Fibroblast of lung (primary cell): ENCODE results near the gene CNNM1. TPM values are rescaled to one million over a fixed set of nuclear protein-coding genes. Genes with fewer than 3 reads are reported as not detected.

ENCODE experiments used
- DNase-seq, 2 donors: peaks; one replicate each; pipeline versions ENCODE4 v3.0.0 to v3.0.0-alpha.2; 2010; ENCODE audit warnings: low read depth in 2 of 2
- H2AFZ ChIP-seq: 2 replicates; pipeline ENCODE4 v1.5.1; 2012; ENCODE audit warnings: low read length, control low read depth, inconsistent platforms
- H3K27ac ChIP-seq: 2 replicates; pipeline ENCODE4 v1.5.1; 2011; ENCODE audit warnings: low read length, control low read depth; ENCODE audit not compliant: insufficient read depth
- H3K27me3 ChIP-seq: 2 replicates; pipeline ENCODE4 v1.5.1; 2011; ENCODE audit warnings: mild to moderate bottlenecking, low read length; ENCODE audit not compliant: control insufficient read depth, insufficient read depth
- H3K36me3 ChIP-seq: 2 replicates; pipeline ENCODE4 v1.5.1; 2011; ENCODE audit warnings: low read length; ENCODE audit not compliant: control insufficient read depth, insufficient read depth
- H3K4me1 ChIP-seq: 2 replicates; pipeline ENCODE4 v1.5.1; 2011; ENCODE audit warnings: low read length; ENCODE audit not compliant: control insufficient read depth, insufficient read depth; ENCODE audit errors: extremely low read depth
- H3K4me2 ChIP-seq: 2 replicates; pipeline ENCODE4 v1.5.1; 2011; ENCODE audit warnings: low read length, control low read depth; ENCODE audit not compliant: insufficient read depth; ENCODE audit errors: extremely low read depth
- H3K4me3 ChIP-seq, 4 experiments: fragments of 200-600 bp in 1 of 4; sonication (generic) in 1 of 4; replicated peaks in 1 of 4; 2 replicates each; pipeline ENCODE4 v1.5.1; 2011 to 2016; ENCODE audit warnings: low read length in 4 of 4, low read depth in 3 of 4, mild to moderate bottlenecking in 3 of 4, control low read depth in 2 of 4, inconsistent platforms in 1 of 4, mixed read lengths in 1 of 4; ENCODE audit not compliant: insufficient read depth in 1 of 4; ENCODE audit errors: control extremely low read depth in 1 of 4
- H3K79me2 ChIP-seq: 2 replicates; pipeline ENCODE4 v1.5.1; 2012; ENCODE audit warnings: mild to moderate bottlenecking, low read length, inconsistent platforms; ENCODE audit not compliant: control insufficient read depth, insufficient read depth
- H3K9ac ChIP-seq: 2 replicates; pipeline ENCODE4 v1.5.1; 2011; ENCODE audit warnings: mild to moderate bottlenecking, low read length, control low read depth; ENCODE audit not compliant: insufficient read depth
- H3K9me3 ChIP-seq: 2 replicates; pipeline ENCODE4 v1.5.1; 2012; ENCODE audit warnings: low read depth, low read length; ENCODE audit not compliant: control insufficient read depth, insufficient read depth
- H4K20me1 ChIP-seq: 2 replicates; pipeline ENCODE4 v1.5.1; 2011; ENCODE audit warnings: low read length; ENCODE audit not compliant: control insufficient read depth, insufficient read depth; ENCODE audit errors: extremely low read depth
- EZH2 ChIP-seq: IDR thresholded peaks from 2 replicates; pipeline ENCODE4 v1.5.1; 2012; ENCODE audit warnings: low read length, control low read depth, mild to moderate bottlenecking; ENCODE audit errors: missing control alignments
- polyA plus RNA-seq, 2 donors: library from polyadenylated mRNA; depleted of rRNA in 1 of 2; stranded (reverse) in 1 of 2; unstranded in 1 of 2; fragments of >200 nt; gene quantifications; 2 replicates each; pipeline ENCODE4 v1.2.1, GENCODE V29; 2011 to 2012; ENCODE audit warnings: missing spikeins in 1 of 2
- total RNA-seq: library from RNA; depleted of rRNA; stranded (reverse); fragments of >200 nt; gene quantifications from 2 replicates; pipeline ENCODE4 v1.2.1, GENCODE V29; 2014
- TF ChIP-seq, protein P1 (sequence below), 2 donors: IDR thresholded peaks in 1 of 2; conservative IDR thresholded peaks in 1 of 2; 1 replicate in 1 of 2; 2 replicates in 1 of 2; pipeline ENCODE4 v1.5.1; 2011 to 2012; ENCODE audit warnings: low read length in 2 of 2, control low read depth in 1 of 2, inconsistent platforms in 1 of 2, low read depth in 1 of 2, mild to moderate bottlenecking in 1 of 2

The CNNM1 gene
- total and polyA plus RNA-seq, 2 donors (not counting 1 experiment from before 2014, with no cell fraction given) = 0.20 to 0.66 TPM

- DNase-seq = no peak
- H3K9me3 ChIP-seq = no peaks in the 10 kb centered on the region
- no peaks in the 10 kb centered on the region for H3K4me1 ChIP-seq
- no peak overlapping the region for H3K27ac ChIP-seq
- H3K9ac ChIP-seq = no peak overlapping the region
- no peak overlapping the region for H2AFZ ChIP-seq
- H3K36me3 ChIP-seq = no peaks in the 10 kb centered on the region
- no peaks in the 10 kb centered on the region for H4K20me1 ChIP-seq
- H3K4me3 ChIP-seq = no peak overlapping the region
- H3K27me3 ChIP-seq = no peaks in the 10 kb centered on the region
- H3K79me2 ChIP-seq = no peaks in the 10 kb centered on the region
- TF ChIP-seq, protein P1, sequence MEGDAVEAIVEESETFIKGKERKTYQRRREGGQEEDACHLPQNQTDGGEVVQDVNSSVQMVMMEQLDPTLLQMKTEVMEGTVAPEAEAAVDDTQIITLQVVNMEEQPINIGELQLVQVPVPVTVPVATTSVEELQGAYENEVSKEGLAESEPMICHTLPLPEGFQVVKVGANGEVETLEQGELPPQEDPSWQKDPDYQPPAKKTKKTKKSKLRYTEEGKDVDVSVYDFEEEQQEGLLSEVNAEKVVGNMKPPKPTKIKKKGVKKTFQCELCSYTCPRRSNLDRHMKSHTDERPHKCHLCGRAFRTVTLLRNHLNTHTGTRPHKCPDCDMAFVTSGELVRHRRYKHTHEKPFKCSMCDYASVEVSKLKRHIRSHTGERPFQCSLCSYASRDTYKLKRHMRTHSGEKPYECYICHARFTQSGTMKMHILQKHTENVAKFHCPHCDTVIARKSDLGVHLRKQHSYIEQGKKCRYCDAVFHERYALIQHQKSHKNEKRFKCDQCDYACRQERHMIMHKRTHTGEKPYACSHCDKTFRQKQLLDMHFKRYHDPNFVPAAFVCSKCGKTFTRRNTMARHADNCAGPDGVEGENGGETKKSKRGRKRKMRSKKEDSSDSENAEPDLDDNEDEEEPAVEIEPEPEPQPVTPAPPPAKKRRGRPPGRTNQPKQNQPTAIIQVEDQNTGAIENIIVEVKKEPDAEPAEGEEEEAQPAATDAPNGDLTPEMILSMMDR (conservative IDR thresholded peaks at IDR 0.05 in 1 of 2, IDR thresholded peaks at IDR 0.05 in 1 of 2; ENCODE audit: low read depth in 1 of 2, low read length in 2 of 2) = no peak
- no peak for TF ChIP-seq EZH2
- no peak overlapping the region for H3K4me2 ChIP-seq
Measured at GRCh38 chr10:99353182-99353581, 24.0 kb downstream of the CNNM1 start.

GRCh38 chr10:99357691-99358090 lies 28.5 kb downstream of the CNNM1 start:
- Histone ChIP-seq H3K27me3 (no peaks in the 10 kb centered on the region), H2AFZ (no peak overlapping the region), H3K4me1 (no peaks in the 10 kb centered on the region), H3K79me2 (no peaks in the 10 kb centered on the region), H3K9me3 (no peaks in the 10 kb centered on the region), H3K9ac (no peak overlapping the region), H4K20me1 (no peaks in the 10 kb centered on the region), H3K4me2 (no peak overlapping the region), H3K36me3 (no peaks in the 10 kb centered on the region), H3K4me3 (no peak overlapping the region), H3K27ac (no peak overlapping the region)
- no peak for DNase-seq
- no peak for TF ChIP-seq EZH2
- TF ChIP-seq, protein P1 (conservative IDR thresholded peaks at IDR 0.05 in 1 of 2, IDR thresholded peaks at IDR 0.05 in 1 of 2; ENCODE audit: low read depth in 1 of 2, low read length in 2 of 2) = no peak

DNA sequence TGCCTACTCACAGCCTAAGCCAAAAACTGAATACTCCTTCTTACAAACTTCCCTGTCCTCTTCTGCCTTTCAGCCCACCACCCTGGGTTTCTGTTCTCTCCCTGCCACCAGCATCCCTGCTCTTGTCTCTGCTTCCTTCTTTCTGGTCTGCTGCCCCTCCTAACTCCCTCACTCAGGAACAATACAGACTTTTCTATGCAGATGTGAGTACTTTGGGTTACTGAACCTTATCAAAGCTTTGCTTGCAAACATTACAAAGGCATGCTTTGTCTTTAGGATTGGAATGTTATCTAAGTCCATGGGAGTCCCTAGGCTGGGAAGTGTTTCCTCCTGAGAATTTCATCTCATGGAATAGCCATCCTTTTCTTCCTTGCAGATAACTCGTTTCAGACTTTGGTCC lies 28.9 kb downstream of the CNNM1 start:
- H3K9ac ChIP-seq = no peak overlapping the region
- H3K4me1 ChIP-seq = no peaks in the 10 kb centered on the region
- DNase-seq = no peak
- no peak overlapping the region for H2AFZ ChIP-seq
- H3K4me2 ChIP-seq = no peak overlapping the region
- no peaks in the 10 kb centered on the region for H3K79me2 ChIP-seq
- no peaks in the 10 kb centered on the region for H3K27me3 ChIP-seq
- H3K36me3 ChIP-seq = no peaks in the 10 kb centered on the region
- TF ChIP-seq, protein P1 (conservative IDR thresholded peaks at IDR 0.05 in 1 of 2, IDR thresholded peaks at IDR 0.05 in 1 of 2; ENCODE audit: low read depth in 1 of 2, low read length in 2 of 2) = no peak
- TF ChIP-seq EZH2 = no peak
- no peak overlapping the region for H3K27ac ChIP-seq
- no peaks in the 10 kb centered on the region for H4K20me1 ChIP-seq
- no peak overlapping the region for H3K4me3 ChIP-seq
- H3K9me3 ChIP-seq = no peaks in the 10 kb centered on the region
